ENCODE measurements around the gene FOXA1. TPM values are rescaled to one million over a fixed set of nuclear protein-coding genes. Genes with fewer than 3 reads are reported as not detected.

FOXA1 gene
- total and polyA plus RNA-seq, 10 donors: not detected

DNA sequence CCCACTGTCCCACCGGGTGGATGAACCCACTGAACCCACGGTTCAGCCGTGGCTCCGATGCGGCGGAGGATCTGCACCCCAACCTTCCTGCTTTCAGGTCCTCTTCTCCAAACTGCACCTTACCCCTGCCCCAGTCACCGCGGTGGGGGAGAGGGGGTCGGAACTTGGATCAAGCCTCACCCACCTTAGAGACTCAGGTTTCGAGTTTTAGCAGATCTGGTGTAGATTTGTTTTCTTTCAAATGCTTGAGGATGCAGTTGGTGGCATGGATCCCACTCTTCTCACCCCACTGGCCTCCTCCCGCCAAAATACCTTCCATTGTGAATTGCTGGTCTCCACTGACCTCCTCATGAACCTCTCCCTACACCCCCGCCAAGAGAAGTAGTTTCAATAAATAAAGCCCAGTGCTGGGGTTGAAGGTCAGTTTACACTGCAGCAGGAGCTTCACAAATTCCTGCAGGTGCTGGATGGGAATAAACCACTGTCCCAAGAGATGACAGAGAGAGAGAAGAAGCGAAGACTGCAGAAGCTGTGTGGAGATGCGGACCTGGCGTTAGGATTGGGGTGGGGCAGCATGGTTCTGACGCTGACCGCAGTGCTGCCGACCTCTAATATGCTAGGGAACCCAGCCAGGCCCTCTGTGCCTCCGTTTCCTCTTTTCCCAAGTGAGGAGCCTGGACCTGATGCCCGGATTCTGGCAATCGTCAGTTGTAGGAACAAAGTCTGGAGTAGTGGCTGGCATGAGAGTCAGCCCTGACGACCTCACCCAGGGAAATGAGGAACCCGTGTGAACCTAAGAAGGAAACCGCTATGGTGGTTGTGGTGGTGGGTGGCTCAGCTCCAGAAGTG lies 7.8 kb upstream of the FOXA1 start:
- 13 to 36% (median 21%) methylated on average over 24 of the region's 24 CpGs for WGBS, 5 donors
- no peak for DNase-seq
- H3K27me3 ChIP-seq (replicated peaks in 1 of 7): peaks cover 5 to 98% (median 66%) of the 10 kb centered on the region in 7 donors

DNA sequence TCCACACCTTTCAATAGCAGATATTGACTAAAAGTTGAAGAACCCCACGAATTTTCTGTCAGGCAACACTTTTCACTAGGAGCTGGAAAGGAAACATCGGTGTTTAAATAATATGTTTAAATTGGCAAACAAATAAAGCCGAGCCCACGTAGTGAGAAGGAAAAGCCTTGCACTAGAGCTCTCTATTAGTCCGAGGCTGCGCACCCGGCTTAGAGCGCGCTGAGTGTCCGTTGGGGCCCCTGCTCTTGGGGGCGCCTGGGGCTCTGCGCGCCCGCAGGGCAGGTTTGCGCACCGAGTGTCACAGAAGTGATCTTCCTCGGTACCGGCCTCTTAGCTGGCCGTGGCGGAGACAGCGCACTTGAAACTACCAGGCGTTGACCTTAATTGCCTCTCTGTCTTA lies 6.8 kb upstream of the FOXA1 start:
- H3K27ac ChIP-seq: no peak overlapping the region
- no peak for DNase-seq
- peaks cover 5 to 99% (median 75%) of the 10 kb centered on the region in 7 donors for H3K27me3 ChIP-seq (replicated peaks in 1 of 7)
- H3K36me3 ChIP-seq: no peaks in the 10 kb centered on the region
- TF ChIP-seq, protein P1, sequence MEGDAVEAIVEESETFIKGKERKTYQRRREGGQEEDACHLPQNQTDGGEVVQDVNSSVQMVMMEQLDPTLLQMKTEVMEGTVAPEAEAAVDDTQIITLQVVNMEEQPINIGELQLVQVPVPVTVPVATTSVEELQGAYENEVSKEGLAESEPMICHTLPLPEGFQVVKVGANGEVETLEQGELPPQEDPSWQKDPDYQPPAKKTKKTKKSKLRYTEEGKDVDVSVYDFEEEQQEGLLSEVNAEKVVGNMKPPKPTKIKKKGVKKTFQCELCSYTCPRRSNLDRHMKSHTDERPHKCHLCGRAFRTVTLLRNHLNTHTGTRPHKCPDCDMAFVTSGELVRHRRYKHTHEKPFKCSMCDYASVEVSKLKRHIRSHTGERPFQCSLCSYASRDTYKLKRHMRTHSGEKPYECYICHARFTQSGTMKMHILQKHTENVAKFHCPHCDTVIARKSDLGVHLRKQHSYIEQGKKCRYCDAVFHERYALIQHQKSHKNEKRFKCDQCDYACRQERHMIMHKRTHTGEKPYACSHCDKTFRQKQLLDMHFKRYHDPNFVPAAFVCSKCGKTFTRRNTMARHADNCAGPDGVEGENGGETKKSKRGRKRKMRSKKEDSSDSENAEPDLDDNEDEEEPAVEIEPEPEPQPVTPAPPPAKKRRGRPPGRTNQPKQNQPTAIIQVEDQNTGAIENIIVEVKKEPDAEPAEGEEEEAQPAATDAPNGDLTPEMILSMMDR (IDR thresholded peaks at IDR 0.05 in 8 of 11, conservative IDR thresholded peaks at IDR 0.05 in 3 of 11): no peak
- TF ChIP-seq POLR2AphosphoS5 (IDR thresholded peaks at IDR 0.05): no peak
- no peak for TF ChIP-seq POLR2A (IDR thresholded peaks at IDR 0.05)
- 14 to 23% (median 15%) methylated on average over 22 of the region's 22 CpGs for WGBS, 5 donors
- peaks cover 0 to 26% (median 10%) of the 10 kb centered on the region in 6 donors for H3K4me1 ChIP-seq
- H3K4me3 ChIP-seq: no peak overlapping the region
- intact Hi-C loops (cut with DNase I; ENCODE audit: low total_unique reads): no loop called here
- H3K9me3 ChIP-seq: peaks cover 0 to 14% (median 0%) of the 10 kb centered on the region in 8 donors

More for the DNA sequence above, 7.8 kb upstream of the FOXA1 start:
- intact Hi-C loops (cut with DNase I; ENCODE audit: low total_unique reads): no loop called here
- Histone ChIP-seq H3K36me3 (no peaks in the 10 kb centered on the region), H3K4me3 (no peak overlapping the region), H3K9me3 (peaks cover 0 to 14% (median 0%) of the 10 kb centered on the region in 8 donors), H3K27ac (no peak overlapping the region), H3K4me1 (peaks cover 0 to 24% (median 9%) of the 10 kb centered on the region in 6 donors)
- TF ChIP-seq POLR2AphosphoS5 (IDR thresholded peaks at IDR 0.05): no peak
- TF ChIP-seq, protein P1 (IDR thresholded peaks at IDR 0.05 in 8 of 11, conservative IDR thresholded peaks at IDR 0.05 in 3 of 11): no peak
- no peak for TF ChIP-seq POLR2A (IDR thresholded peaks at IDR 0.05)

DNA sequence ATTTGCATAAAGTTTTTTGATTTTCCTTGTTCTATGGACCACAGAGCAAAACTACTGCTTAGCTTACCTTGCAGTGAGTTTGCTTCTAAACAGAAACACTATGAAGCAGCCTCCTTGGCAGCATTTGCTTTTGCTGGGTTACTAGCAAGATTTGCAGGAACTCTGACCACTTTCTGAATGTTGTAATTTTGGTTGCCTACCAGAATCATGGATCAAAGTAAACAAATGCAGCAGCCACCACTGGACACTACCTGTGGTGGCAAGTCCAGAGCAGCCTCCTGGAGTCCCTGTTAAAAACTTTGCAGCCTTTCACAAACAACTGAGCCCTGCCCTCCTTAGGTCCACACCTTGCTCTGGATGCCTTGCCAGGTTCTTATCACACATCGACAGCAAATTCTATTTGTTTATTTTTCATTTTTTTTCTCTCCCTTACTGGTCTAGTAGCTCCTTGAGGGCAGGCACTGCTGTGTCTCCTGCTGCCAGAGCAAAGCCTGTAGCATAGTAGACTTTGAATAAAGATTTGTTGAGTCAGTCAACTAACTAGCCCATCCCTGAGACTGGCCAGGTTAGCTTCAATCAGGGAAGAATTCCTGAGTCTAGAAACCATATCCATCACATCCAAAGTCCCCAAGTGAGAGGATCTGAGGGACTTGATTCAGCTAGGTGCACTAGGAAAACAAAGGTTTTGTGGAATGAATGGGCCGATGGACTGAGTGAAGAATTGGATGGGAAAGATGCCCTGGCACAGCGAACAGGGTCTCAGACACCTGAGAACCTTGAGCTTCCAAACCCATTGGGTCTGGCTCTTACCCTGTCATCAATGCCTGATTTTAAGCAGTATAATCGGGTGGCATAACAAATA lies 6.1 kb upstream of the FOXA1 start:
- Histone ChIP-seq H3K4me1 (peaks cover 0 to 30% (median 13%) of the 10 kb centered on the region in 6 donors), H3K9me3 (peaks cover 0 to 14% (median 0%) of the 10 kb centered on the region in 8 donors), H3K27me3 (replicated peaks in 1 of 7) (peaks cover 5 to 100% (median 83%) of the 10 kb centered on the region in 7 donors), H3K4me3 (no peak overlapping the region), H3K27ac (no peak overlapping the region), H3K36me3 (no peaks in the 10 kb centered on the region)
- TF ChIP-seq, protein P1 (IDR thresholded peaks at IDR 0.05 in 8 of 11, conservative IDR thresholded peaks at IDR 0.05 in 3 of 11): no peak
- TF ChIP-seq POLR2A (IDR thresholded peaks at IDR 0.05) (no peak), POLR2AphosphoS5 (IDR thresholded peaks at IDR 0.05) (no peak)
- 30 to 43% (median 41%) methylated on average over 4 of the region's 4 CpGs for WGBS, 5 donors
- intact Hi-C loops (cut with DNase I; ENCODE audit: low total_unique reads): no loop called here
- no peak for DNase-seq

All from spleen (tissue), 11 donors.